ENCODE results near the gene XXYLT1. TPM values are rescaled to one million over a fixed set of nuclear protein-coding genes. Genes with fewer than 3 reads are reported as not detected.
A peak's percentile ranks its signal among the peaks of the same experiment; 100 is the strongest.

The XXYLT1 gene
- total and polyA plus RNA-seq, 9 of the 15 experiments (the other 6 are each of a cell fraction or from before 2014, with no cell fraction given) = 1.9 to 18.9 (median 15.0) TPM

- DNase-seq (ENCODE audit: extremely low read depth in 1 of 4, low spot score in 3 of 4) (peak in 1 of 4 experiments; percentile 57), FAIRE-seq (peak; percentile 11), ATAC-seq (no peak)
- peak overlapping the region; percentile 92 for H3K27ac ChIP-seq (ENCODE audit: extremely low read depth, low read depth, low read length)
- peak overlapping the region; percentile 91 for H2AFZ ChIP-seq (ENCODE audit: low read depth, low read length)
- POLR2A ChIA-PET = interaction anchor here (0.8 to 0.9 kb wide), 2 partner anchors 17 to 22 kb away, joined by 3 read pairs; no protein-coding TSS in a partner anchor
- H3K4me3 ChIP-seq = no peak overlapping the region
- H4K20me1 ChIP-seq (replicated peaks; ENCODE audit: control insufficient read depth, insufficient read depth, low read length) = no peaks in the 10 kb centered on the region
- no peaks in the 10 kb centered on the region; a peak in 1 of 5 replicates for H3K27me3 ChIP-seq (ENCODE audit: control insufficient read depth in 2 of 2, insufficient read depth in 2 of 2, low read length in 2 of 2)
- peak overlapping the region; percentile 68; the same call in 1 of the 2 replicates for H3K4me2 ChIP-seq (ENCODE audit: insufficient read depth, low read length)
- no peaks in the 10 kb centered on the region for H3K9me3 ChIP-seq (replicated peaks; ENCODE audit: control insufficient read depth, insufficient read depth, low read depth, low read length)
- intact Hi-C loops (cut with micrococcal nuclease) (no loop called here), in situ Hi-C loops (cut with MboI) (no loop called here)
- CTCF ChIA-PET (ENCODE audit: low intra/inter-chr PET ratio) = no interaction called here
- H3K9me1 ChIP-seq (ENCODE audit: control insufficient read depth, insufficient read depth, low read length) = no peaks in the 10 kb centered on the region
- no TSS peak for BruUV-seq (replicated peaks)
- peaks cover 45 to 72% of the 10 kb centered on the region in 2 experiments for H3K4me1 ChIP-seq (replicated peaks in 1 of 2; ENCODE audit: control insufficient read depth in 2 of 2, insufficient read depth in 2 of 2, low read length in 2 of 2)
- no peaks in the 10 kb centered on the region; the same call in 2 of the 3 replicates for H3K36me3 ChIP-seq (ENCODE audit: control insufficient read depth, insufficient read depth, low read length)
- WGBS (ENCODE audit: insufficient coverage, low coverage, missing lambda C conversion rate) = 66% methylated on average over 7 of the region's 7 CpGs
- H3K79me2 ChIP-seq (ENCODE audit: control insufficient read depth, insufficient read depth, low read length) = peaks cover 45% of the 10 kb centered on the region
- peak overlapping the region; percentile 66 to 73; a peak in 3 of 4 replicates for H3K9ac ChIP-seq (ENCODE audit: insufficient read depth in 1 of 2, low read depth in 2 of 2, low read length in 2 of 2)
- TF ChIP-seq TEAD4 (IDR thresholded peaks at IDR 0.05; ENCODE audit: low read length) = peak; percentile 33; the same call in 1 of the 2 replicates
- no peak for TF ChIP-seq TEAD4 (CRISPR knock-in tag; IDR thresholded peaks at IDR 0.05; ENCODE audit: borderline replicate concordance)
- TF ChIP-seq SMAD1 (IDR thresholded peaks at IDR 0.05; ENCODE audit: low read depth, low read length, partially characterized antibody) = no peak
- peak; percentile 59; the same call in 1 of the 2 replicates for TF ChIP-seq CTBP1 (IDR thresholded peaks at IDR 0.05; ENCODE audit: borderline replicate concordance)
- TF ChIP-seq ZNF121 (CRISPR knock-in tag; conservative IDR thresholded peaks at IDR 0.05) = peak; percentile 55
- TF ChIP-seq GTF2E2 (tag; IDR thresholded peaks at IDR 0.05) = peak; percentile 10; the same call in 1 of the 2 replicates
- no peak for TF ChIP-seq EP400 (IDR thresholded peaks at IDR 0.05)
- TF ChIP-seq HDAC1 (IDR thresholded peaks at IDR 0.05) = 0 out of 4 replicates have a peak, but pooled peaks have one; percentile 14 to 21
- TF ChIP-seq SPI1 (IDR thresholded peaks at IDR 0.05; ENCODE audit: borderline replicate concordance, low read depth, low read length) = peak; percentile 91
- TF ChIP-seq MBD2 (IDR thresholded peaks at IDR 0.05; ENCODE audit: borderline replicate concordance, low read depth) = no peak
- TF ChIP-seq NFIC (IDR thresholded peaks at IDR 0.05) = peak; percentile 85
- 0 out of 2 replicates have a peak, but pooled peaks have one; percentile 29 for TF ChIP-seq KAT7 (CRISPR knock-in tag; IDR thresholded peaks at IDR 0.05; ENCODE audit: borderline replicate concordance)
- TF ChIP-seq CBX3 (IDR thresholded peaks at IDR 0.05; ENCODE audit: borderline replicate concordance in 1 of 2, low read length in 2 of 2) = 0 out of 3 replicates have a peak, but pooled peaks of 1 of the 2 experiments have one; percentile 36
- peak; percentile 57 for TF ChIP-seq CHD4 (IDR thresholded peaks at IDR 0.05; ENCODE audit: insufficient read depth, insufficient replicate concordance, low read depth, low read length, poor library complexity, severe bottlenecking)
- TF ChIP-seq PREB (CRISPR knock-in tag; IDR thresholded peaks at IDR 0.05) = 0 out of 2 replicates have a peak, but pooled peaks have one; percentile 28
- TF ChIP-seq ZBTB34 (CRISPR knock-in tag; IDR thresholded peaks at IDR 0.05) = no peak
- TF ChIP-seq HLTF (IDR thresholded peaks at IDR 0.05) = 0 out of 2 replicates have a peak, but pooled peaks have one; percentile 72
- 0 out of 2 replicates have a peak, but pooled peaks have one; percentile 57 for TF ChIP-seq MECOM (CRISPR knock-in tag; IDR thresholded peaks at IDR 0.05)
- TF ChIP-seq SMAD4 (CRISPR knock-in tag; conservative IDR thresholded peaks at IDR 0.05) = 0 out of 2 replicates have a peak, but pooled peaks have one; percentile 47
- 0 out of 2 replicates have a peak, but pooled peaks have one; percentile 21 for TF ChIP-seq HMG20B (CRISPR knock-in tag; IDR thresholded peaks at IDR 0.05)
These were observed 107.0 kb downstream of the XXYLT1 start for GRCh38 chr3:195163719-195164572.

All from K562 (cell line).